Lower leg skin (tissue), 4 donors: ENCODE data around the gene LYPD8. TPM values are rescaled to one million over a fixed set of nuclear protein-coding genes. Genes with fewer than 3 reads are reported as not detected.

Experiments
- DNase-seq, 2 donors: peaks; one replicate each; pipeline ENCODE4 v3.0.0-alpha.2; 2019; ENCODE audit warnings: low spot score in 2 of 2
- H3K4me3 ChIP-seq: fragments of 200-600 bp; sonication (generic); 2 replicates; pipeline ENCODE4 v1.5.1; 2017; ENCODE audit warnings: mild to moderate bottlenecking, low read depth; ENCODE audit not compliant: poor library complexity, severe bottlenecking
- CTCF ChIP-seq, 3 donors: fragments of 450-650 bp; IDR thresholded peaks; one replicate each; pipeline ENCODE4 v1.5.1; 2016; ENCODE audit warnings: antibody characterized with exemption in 3 of 3, mild to moderate bottlenecking in 3 of 3, moderate library complexity in 2 of 3
- POLR2A ChIP-seq, 2 donors: fragments of 450-650 bp; IDR thresholded peaks; one replicate each; pipeline ENCODE4 v1.6.1; 2016 to 2017; ENCODE audit warnings: antibody characterized with exemption in 2 of 2, mild to moderate bottlenecking in 1 of 2, moderate library complexity in 1 of 2
- WGBS, 2 donors: methylation state at CpG; one replicate each; pipeline ENCODE4 v1.1.5; 2018; 5-methylcytosine and 5-hydroxymethylcytosine counted together
- intact Hi-C: fragments of 100-400 bp; cut with DNase I; formaldehyde crosslinking; loops from one replicate; pipeline ENCODE4 v1.15.0; 2023; ENCODE audit warnings: low total_unique reads
- total RNA-seq, 4 donors: library from RNA; depleted of rRNA; stranded (reverse); fragments of >200 nt; gene quantifications; one replicate each; pipeline ENCODE4 v1.1.0, GENCODE V29; 2016

LYPD8 gene
- total RNA-seq, 4 donors from 2014 or later: not detected

GRCh38 chr1:248695451-248696132 is 60.0 kb downstream of the LYPD8 start:
- DNase-seq: no peak
- TF ChIP-seq POLR2A (IDR thresholded peaks at IDR 0.05): no peak
- TF ChIP-seq CTCF (IDR thresholded peaks at IDR 0.05): no peak

GRCh38 chr1:248691567-248692155 is 63.9 kb downstream of the LYPD8 start:
- TF ChIP-seq POLR2A (IDR thresholded peaks at IDR 0.05) (no peak), CTCF (IDR thresholded peaks at IDR 0.05) (no peak)
- intact Hi-C loops: no loop called here
- no peak overlapping the region for H3K4me3 ChIP-seq
- WGBS, 2 donors: 79 to 84% methylated on average over 45 to 48 of the region's 51 CpGs
- DNase-seq: no peak

More at GRCh38 chr1:248695451-248696132, 60.0 kb downstream of the LYPD8 start:
- intact Hi-C loops: no loop called here
- H3K4me3 ChIP-seq: no peak overlapping the region
- 87 to 90% methylated on average over 13 of the region's 13 CpGs for WGBS, 2 donors

Other genes with a start within 250 kb of the LYPD8 start
- not detected for gene OR2G6, start 247.7 kb downstream of the LYPD8 start, total RNA-seq
- gene OR2T29, start 193.0 kb downstream of the LYPD8 start, total RNA-seq: under 1 TPM in 1 of 4 donors, not detected in 3; 0.49 TPM
- not detected for gene OR2T34, start 181.0 kb downstream of the LYPD8 start, total RNA-seq
- not detected for gene OR2T10, start 158.1 kb downstream of the LYPD8 start, total RNA-seq
- gene OR2T11, start 120.7 kb downstream of the LYPD8 start, total RNA-seq: under 1 TPM in 1 of 4 donors, not detected in 3; 0.57 TPM
- gene OR2T35, start 110.5 kb downstream of the LYPD8 start, total RNA-seq: under 1 TPM in 1 of 4 donors, not detected in 3; 0.30 TPM
- gene OR2T27, start 100.2 kb downstream of the LYPD8 start, total RNA-seq: not detected
- not detected for gene OR14I1, start 53.0 kb downstream of the LYPD8 start, total RNA-seq
- gene SH3BP5L, start 70.2 kb upstream of the LYPD8 start, total RNA-seq: 10 to 100 TPM; 31.4 to 45.4 (median 33.9) TPM
- gene ZNF672, start 82.5 kb upstream of the LYPD8 start, total RNA-seq: 10 to 100 TPM; 34.7 to 50.4 (median 42.6) TPM
- 10 to 100 TPM; 46.3 to 90.2 (median 65.2) TPM for gene ZNF692, start 103.3 kb upstream of the LYPD8 start, total RNA-seq
- 10 to 100 TPM; 12.2 to 15.4 (median 12.8) TPM for gene PGBD2, start 150.5 kb upstream of the LYPD8 start, total RNA-seq